WTC11 (cell line): ENCODE results near the gene P3H4. TPM values are rescaled to one million over a fixed set of nuclear protein-coding genes. Genes with fewer than 3 reads are reported as not detected.

Experiments
- ATAC-seq: fragments of 200-7000 bp; cut with Tn5 transposase; 2 replicates; pipeline ENCODE4 v1.10.0; 2021; ENCODE audit warnings: mild to moderate bottlenecking, moderate library complexity
- CTCF ChIA-PET: fragments of 300-600 bp; sonication (Branson Sonifier 250); formaldehyde crosslinking; loops from one replicate; lab custom pipeline; 2021; ENCODE audit warnings: antibody characterized with exemption; lab: Charles Lee
- POLR2A ChIA-PET: fragments of 350-600 bp; sonication (Branson Sonifier 250); formaldehyde crosslinking; loops from one replicate; lab custom pipeline; 2021; ENCODE audit warnings: antibody characterized with exemption; lab: Charles Lee
- DNase-seq: peaks from one replicate; pipeline ENCODE4 v3.0.0; 2021; ENCODE audit warnings: low spot score
- H3K27ac Mint-ChIP-seq: 2 replicates; pipeline ENCODE4 v1.8.0; 2021; ENCODE audit warnings: mixed read lengths
- H3K27me3 Mint-ChIP-seq: 2 replicates; pipeline ENCODE4 v1.8.0; 2021; ENCODE audit warnings: low read depth, mild to moderate bottlenecking, moderate library complexity, mixed read lengths
- H3K36me3 Mint-ChIP-seq: 2 replicates; pipeline ENCODE4 v1.8.0; 2021; ENCODE audit warnings: mixed read lengths
- H3K4me1 Mint-ChIP-seq: 2 replicates; pipeline ENCODE4 v1.8.0; 2022; ENCODE audit warnings: mixed read lengths
- H3K4me3 Mint-ChIP-seq: 2 replicates; pipeline ENCODE4 v1.8.0; 2021; ENCODE audit warnings: mild to moderate bottlenecking, moderate library complexity, mixed read lengths
- H3K9me3 Mint-ChIP-seq: 2 replicates; pipeline ENCODE4 v1.8.0; 2021; ENCODE audit warnings: mixed read lengths
- ETV6 ChIP-seq: sonication (generic); formaldehyde crosslinking; IDR thresholded peaks from 2 replicates; pipeline ENCODE4 v1.8.1; 2022; ENCODE audit warnings: mild to moderate bottlenecking, missing genetic modification reagents
- FOXP1 ChIP-seq: sonication (generic); formaldehyde crosslinking; IDR thresholded peaks from 2 replicates; pipeline ENCODE4 v1.8.0; 2022; ENCODE audit warnings: missing genetic modification reagents, mild to moderate bottlenecking, moderate library complexity, borderline replicate concordance
- IRF2 ChIP-seq: sonication (generic); formaldehyde crosslinking; IDR thresholded peaks from 2 replicates; pipeline ENCODE4 v1.8.0; 2022; ENCODE audit warnings: low read depth, missing genetic modification reagents, borderline replicate concordance
- RELA ChIP-seq: sonication (generic); formaldehyde crosslinking; IDR thresholded peaks from 2 replicates; pipeline ENCODE4 v1.8.1; 2022; ENCODE audit warnings: missing genetic modification reagents, mild to moderate bottlenecking, borderline replicate concordance
- TEAD1 ChIP-seq: sonication (generic); formaldehyde crosslinking; IDR thresholded peaks from 2 replicates; pipeline ENCODE4 v1.8.0; 2022; ENCODE audit warnings: mild to moderate bottlenecking, missing genetic modification reagents
- TEAD4 ChIP-seq: sonication (generic); formaldehyde crosslinking; IDR thresholded peaks from 2 replicates; pipeline ENCODE4 v1.8.0; 2022; ENCODE audit warnings: mild to moderate bottlenecking, missing genetic modification reagents
- TP53 ChIP-seq: sonication (generic); formaldehyde crosslinking; IDR thresholded peaks from 2 replicates; pipeline ENCODE4 v1.8.1; 2023; ENCODE audit warnings: mild to moderate bottlenecking, missing genetic modification reagents
- total RNA-seq: library from RNA; stranded (reverse); gene quantifications from 3 replicates; pipeline ENCODE4 v1.2.3, GENCODE V29; 2021
- TF ChIP-seq, protein P1 (sequence below): fragments of 250-450 bp; sonication (Bioruptor Pico); IDR thresholded peaks from 2 replicates; pipeline ENCODE4 v2.1.2; 2022; ENCODE audit warnings: mild to moderate bottlenecking, moderate library complexity
- TF ChIP-seq, protein P2 (sequence below): fragments of 250-450 bp; sonication (Bioruptor Pico); IDR thresholded peaks from 2 replicates; pipeline ENCODE4 v1.8.0; 2021; ENCODE audit warnings: mild to moderate bottlenecking
- TF ChIP-seq, protein P3 (sequence below): fragments of 200-600 bp; IDR thresholded peaks from 2 replicates; pipeline ENCODE4 v1.8.0; 2022; ENCODE audit warnings: antibody characterized with exemption
- TF ChIP-seq, protein P4 (sequence below): sonication (generic); formaldehyde crosslinking; IDR thresholded peaks from 2 replicates; pipeline ENCODE4 v1.8.1; 2023; ENCODE audit warnings: mild to moderate bottlenecking, missing genetic modification reagents, borderline replicate concordance
- TF ChIP-seq, protein P5 (sequence below): sonication (generic); formaldehyde crosslinking; IDR thresholded peaks from 2 replicates; pipeline ENCODE4 v1.8.0; 2023; ENCODE audit warnings: missing genetic modification reagents

The P3H4 gene
- total RNA-seq, 1 experiment from 2014 or later = 32.1 TPM

- TF ChIP-seq TEAD1 (CRISPR knock-in tag) = no peak
These were observed 4.9 kb downstream of the P3H4 start (continued) for GRCh38 chr17:41806685-41807445.

- ChIA-PET POLR2A (interaction anchor here (0.6 kb wide), 1 partner anchor 70 kb away, joined by 5 read pairs; no protein-coding TSS in a partner anchor), CTCF (interaction anchor here (3.1 to 3.5 kb wide), 2 partner anchors 9 to 66 kb away, joined by 27 to 46 read pairs; partner anchors contain the start of genes FKBP10 and P3H4)
- peaks cover 18% of the 10 kb centered on the region for H3K36me3 Mint-ChIP-seq
- H3K4me1 Mint-ChIP-seq = peaks cover 26% of the 10 kb centered on the region
- DNase-seq = no peak
- H3K4me3 Mint-ChIP-seq = no peak overlapping the region
- H3K27ac Mint-ChIP-seq = no peak overlapping the region; the same call in 1 of the 2 replicates
- no peak for ATAC-seq
- H3K27me3 Mint-ChIP-seq = no peaks in the 10 kb centered on the region
- H3K9me3 Mint-ChIP-seq = no peaks in the 10 kb centered on the region
- TF ChIP-seq RELA (CRISPR knock-in tag) (no peak), FOXP1 (CRISPR knock-in tag) (no peak), TEAD4 (CRISPR knock-in tag) (no peak), ETV6 (no peak), TP53 (no peak), IRF2 (CRISPR knock-in tag) (no peak)
- TF ChIP-seq, protein P1, sequence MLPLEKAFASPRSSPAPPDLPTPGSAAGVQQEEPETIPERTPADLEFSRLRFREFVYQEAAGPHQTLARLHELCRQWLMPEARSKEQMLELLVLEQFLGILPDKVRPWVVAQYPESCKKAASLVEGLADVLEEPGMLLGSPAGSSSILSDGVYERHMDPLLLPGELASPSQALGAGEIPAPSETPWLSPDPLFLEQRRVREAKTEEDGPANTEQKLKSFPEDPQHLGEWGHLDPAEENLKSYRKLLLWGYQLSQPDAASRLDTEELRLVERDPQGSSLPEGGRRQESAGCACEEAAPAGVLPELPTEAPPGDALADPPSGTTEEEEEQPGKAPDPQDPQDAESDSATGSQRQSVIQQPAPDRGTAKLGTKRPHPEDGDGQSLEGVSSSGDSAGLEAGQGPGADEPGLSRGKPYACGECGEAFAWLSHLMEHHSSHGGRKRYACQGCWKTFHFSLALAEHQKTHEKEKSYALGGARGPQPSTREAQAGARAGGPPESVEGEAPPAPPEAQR (CRISPR knock-in tag) = no peak
- TF ChIP-seq, protein P2, sequence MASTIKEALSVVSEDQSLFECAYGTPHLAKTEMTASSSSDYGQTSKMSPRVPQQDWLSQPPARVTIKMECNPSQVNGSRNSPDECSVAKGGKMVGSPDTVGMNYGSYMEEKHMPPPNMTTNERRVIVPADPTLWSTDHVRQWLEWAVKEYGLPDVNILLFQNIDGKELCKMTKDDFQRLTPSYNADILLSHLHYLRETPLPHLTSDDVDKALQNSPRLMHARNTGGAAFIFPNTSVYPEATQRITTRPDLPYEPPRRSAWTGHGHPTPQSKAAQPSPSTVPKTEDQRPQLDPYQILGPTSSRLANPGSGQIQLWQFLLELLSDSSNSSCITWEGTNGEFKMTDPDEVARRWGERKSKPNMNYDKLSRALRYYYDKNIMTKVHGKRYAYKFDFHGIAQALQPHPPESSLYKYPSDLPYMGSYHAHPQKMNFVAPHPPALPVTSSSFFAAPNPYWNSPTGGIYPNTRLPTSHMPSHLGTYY (CRISPR knock-in tag) = no peak
- TF ChIP-seq, protein P3, sequence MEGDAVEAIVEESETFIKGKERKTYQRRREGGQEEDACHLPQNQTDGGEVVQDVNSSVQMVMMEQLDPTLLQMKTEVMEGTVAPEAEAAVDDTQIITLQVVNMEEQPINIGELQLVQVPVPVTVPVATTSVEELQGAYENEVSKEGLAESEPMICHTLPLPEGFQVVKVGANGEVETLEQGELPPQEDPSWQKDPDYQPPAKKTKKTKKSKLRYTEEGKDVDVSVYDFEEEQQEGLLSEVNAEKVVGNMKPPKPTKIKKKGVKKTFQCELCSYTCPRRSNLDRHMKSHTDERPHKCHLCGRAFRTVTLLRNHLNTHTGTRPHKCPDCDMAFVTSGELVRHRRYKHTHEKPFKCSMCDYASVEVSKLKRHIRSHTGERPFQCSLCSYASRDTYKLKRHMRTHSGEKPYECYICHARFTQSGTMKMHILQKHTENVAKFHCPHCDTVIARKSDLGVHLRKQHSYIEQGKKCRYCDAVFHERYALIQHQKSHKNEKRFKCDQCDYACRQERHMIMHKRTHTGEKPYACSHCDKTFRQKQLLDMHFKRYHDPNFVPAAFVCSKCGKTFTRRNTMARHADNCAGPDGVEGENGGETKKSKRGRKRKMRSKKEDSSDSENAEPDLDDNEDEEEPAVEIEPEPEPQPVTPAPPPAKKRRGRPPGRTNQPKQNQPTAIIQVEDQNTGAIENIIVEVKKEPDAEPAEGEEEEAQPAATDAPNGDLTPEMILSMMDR = no peak
- TF ChIP-seq, protein P4, sequence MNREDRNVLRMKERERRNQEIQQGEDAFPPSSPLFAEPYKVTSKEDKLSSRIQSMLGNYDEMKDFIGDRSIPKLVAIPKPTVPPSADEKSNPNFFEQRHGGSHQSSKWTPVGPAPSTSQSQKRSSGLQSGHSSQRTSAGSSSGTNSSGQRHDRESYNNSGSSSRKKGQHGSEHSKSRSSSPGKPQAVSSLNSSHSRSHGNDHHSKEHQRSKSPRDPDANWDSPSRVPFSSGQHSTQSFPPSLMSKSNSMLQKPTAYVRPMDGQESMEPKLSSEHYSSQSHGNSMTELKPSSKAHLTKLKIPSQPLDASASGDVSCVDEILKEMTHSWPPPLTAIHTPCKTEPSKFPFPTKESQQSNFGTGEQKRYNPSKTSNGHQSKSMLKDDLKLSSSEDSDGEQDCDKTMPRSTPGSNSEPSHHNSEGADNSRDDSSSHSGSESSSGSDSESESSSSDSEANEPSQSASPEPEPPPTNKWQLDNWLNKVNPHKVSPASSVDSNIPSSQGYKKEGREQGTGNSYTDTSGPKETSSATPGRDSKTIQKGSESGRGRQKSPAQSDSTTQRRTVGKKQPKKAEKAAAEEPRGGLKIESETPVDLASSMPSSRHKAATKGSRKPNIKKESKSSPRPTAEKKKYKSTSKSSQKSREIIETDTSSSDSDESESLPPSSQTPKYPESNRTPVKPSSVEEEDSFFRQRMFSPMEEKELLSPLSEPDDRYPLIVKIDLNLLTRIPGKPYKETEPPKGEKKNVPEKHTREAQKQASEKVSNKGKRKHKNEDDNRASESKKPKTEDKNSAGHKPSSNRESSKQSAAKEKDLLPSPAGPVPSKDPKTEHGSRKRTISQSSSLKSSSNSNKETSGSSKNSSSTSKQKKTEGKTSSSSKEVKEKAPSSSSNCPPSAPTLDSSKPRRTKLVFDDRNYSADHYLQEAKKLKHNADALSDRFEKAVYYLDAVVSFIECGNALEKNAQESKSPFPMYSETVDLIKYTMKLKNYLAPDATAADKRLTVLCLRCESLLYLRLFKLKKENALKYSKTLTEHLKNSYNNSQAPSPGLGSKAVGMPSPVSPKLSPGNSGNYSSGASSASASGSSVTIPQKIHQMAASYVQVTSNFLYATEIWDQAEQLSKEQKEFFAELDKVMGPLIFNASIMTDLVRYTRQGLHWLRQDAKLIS (CRISPR knock-in tag) = no peak
- TF ChIP-seq, protein P5, sequence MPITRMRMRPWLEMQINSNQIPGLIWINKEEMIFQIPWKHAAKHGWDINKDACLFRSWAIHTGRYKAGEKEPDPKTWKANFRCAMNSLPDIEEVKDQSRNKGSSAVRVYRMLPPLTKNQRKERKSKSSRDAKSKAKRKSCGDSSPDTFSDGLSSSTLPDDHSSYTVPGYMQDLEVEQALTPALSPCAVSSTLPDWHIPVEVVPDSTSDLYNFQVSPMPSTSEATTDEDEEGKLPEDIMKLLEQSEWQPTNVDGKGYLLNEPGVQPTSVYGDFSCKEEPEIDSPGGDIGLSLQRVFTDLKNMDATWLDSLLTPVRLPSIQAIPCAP = no peak
These were observed 8.4 kb downstream of the P3H4 start for GRCh38 chr17:41803049-41804020.
